ENCODE results near the gene ACSL6.

The ACSL6 gene

GRCh38 chr5:132037353-132037752 is 25.9 kb upstream of the ACSL6 start:
- no peak for DNase-seq (ENCODE audit: low read depth)
- no peak overlapping the region for H3K4me3 ChIP-seq (ENCODE audit: low read depth, low read length)
- no peak for TF ChIP-seq CTCF (IDR thresholded peaks at IDR 0.05; ENCODE audit: control insufficient read depth, extremely low read depth, insufficient read depth)

GRCh38 chr5:132033122-132033521 is 21.7 kb upstream of the ACSL6 start:
- H3K4me3 ChIP-seq (ENCODE audit: low read depth, low read length) = no peak overlapping the region
- no peak for DNase-seq (ENCODE audit: low read depth)
- no peak for TF ChIP-seq CTCF (IDR thresholded peaks at IDR 0.05; ENCODE audit: control insufficient read depth, extremely low read depth, insufficient read depth)

- no peak for DNase-seq (ENCODE audit: low read depth)
- H3K4me3 ChIP-seq (ENCODE audit: low read depth, low read length) = no peak overlapping the region
- no peak for TF ChIP-seq CTCF (IDR thresholded peaks at IDR 0.05; ENCODE audit: control insufficient read depth, extremely low read depth, insufficient read depth)
Measured at GRCh38 chr5:132032196-132032595, 20.7 kb upstream of the ACSL6 start.

DNA sequence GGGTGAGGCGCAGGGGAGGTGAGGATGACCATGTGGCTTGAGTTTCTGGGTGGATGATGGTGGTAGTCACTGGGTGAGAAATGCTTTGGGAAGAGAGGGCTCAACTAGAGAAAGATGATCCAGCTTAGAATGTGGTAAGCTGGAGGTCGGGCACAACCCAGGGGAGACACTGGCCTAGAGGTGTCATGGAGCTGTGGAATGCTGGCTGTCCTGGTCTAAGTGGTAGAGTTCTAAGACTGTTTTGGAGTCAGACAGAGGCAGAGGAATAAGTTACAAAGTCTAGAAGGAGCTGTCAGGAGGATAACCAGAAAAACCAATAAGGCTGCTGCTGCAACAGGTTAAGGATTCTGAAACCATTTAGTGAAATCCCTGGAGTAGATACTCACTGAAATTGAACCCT is 19.2 kb upstream of the ACSL6 start:
- no peak overlapping the region for H3K4me3 ChIP-seq (ENCODE audit: low read depth, low read length)
- DNase-seq (ENCODE audit: low read depth) = no peak
- TF ChIP-seq CTCF (IDR thresholded peaks at IDR 0.05; ENCODE audit: control insufficient read depth, extremely low read depth, insufficient read depth) = no peak

DNA sequence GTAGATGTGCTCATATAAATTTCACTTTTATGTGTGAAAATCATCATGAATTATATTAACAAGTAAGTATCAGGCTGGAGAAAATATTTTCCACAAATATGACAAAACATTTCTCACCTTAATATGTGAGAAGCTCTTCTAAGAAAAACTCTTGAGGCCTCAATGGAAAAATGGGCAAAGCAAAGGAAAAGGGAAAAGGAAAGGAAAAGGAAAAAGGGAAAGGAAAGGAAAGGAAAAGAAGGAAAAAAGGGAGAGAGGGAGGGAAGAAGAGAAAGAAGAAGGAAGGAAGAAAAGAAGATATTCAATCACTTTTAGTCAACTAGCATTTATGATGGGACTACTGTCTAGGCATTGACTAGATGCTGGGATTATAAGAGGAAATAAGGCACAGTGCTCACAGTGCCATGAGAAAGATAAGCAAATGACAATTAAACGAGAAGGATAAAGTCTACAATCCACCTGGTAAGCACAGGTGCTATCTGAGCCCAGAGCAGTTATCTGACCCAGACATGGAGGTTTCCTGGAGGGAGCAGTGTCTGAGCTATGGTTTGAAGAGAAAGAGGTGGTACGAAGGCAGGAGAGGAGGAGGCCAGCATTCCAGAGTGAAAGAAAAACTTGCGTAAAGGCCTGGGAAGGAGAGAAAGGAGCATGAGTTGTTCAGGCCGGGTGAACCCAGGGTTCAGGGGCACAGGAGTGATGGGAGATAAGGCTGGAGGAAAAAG is 18.3 kb upstream of the ACSL6 start:
- H3K4me3 ChIP-seq (ENCODE audit: low read depth, low read length) = no peak overlapping the region
- no peak for TF ChIP-seq CTCF (IDR thresholded peaks at IDR 0.05; ENCODE audit: control insufficient read depth, extremely low read depth, insufficient read depth)
- DNase-seq (ENCODE audit: low read depth) = no peak

GRCh38 chr5:132027027-132027426 is 15.6 kb upstream of the ACSL6 start:
- H3K4me3 ChIP-seq (ENCODE audit: low read depth, low read length) = no peak overlapping the region
- DNase-seq (ENCODE audit: low read depth) = no peak
- TF ChIP-seq CTCF (IDR thresholded peaks at IDR 0.05; ENCODE audit: control insufficient read depth, extremely low read depth, insufficient read depth) = no peak

DNA sequence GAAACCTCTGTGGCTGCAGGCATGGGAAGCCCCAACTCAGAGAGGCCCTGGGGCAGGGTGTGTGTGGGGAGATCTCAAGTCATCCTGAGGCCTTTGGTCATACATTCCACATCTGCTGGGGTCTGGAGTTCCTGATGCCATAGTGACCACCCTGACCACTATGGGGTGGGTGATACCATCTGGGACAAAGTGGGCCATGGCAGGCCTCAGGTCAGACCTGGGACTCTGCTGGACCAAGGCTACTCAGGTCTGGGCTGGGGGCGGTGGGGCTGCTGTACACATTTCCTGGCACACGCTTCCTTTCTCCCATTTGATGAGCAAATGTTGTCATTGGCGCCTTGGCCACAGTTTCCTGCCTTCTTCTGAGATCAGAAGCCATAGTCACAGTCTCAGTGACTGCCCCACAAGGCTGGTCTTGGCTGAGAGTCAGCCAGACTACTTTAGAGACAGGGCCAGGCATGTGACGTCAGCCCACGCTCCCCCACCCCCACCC is 15.1 kb upstream of the ACSL6 start:
- no peak overlapping the region for H3K4me3 ChIP-seq (ENCODE audit: low read depth, low read length)
- no peak for TF ChIP-seq CTCF (IDR thresholded peaks at IDR 0.05; ENCODE audit: control insufficient read depth, extremely low read depth, insufficient read depth)
- DNase-seq (ENCODE audit: low read depth) = no peak

All from LNCaP clone FGC (cell line).